Activated CD8-positive, alpha-beta T cell treated with anti-CD3 and anti-CD28 coated beads for 36 hours (primary cell): ENCODE measurements around the gene EBF4. TPM values are rescaled to one million over a fixed set of nuclear protein-coding genes. Genes with fewer than 3 reads are reported as not detected.
"Not testable (repeated sequence)": the region's sequence is repeated elsewhere in the genome, so short reads cannot be mapped to it uniquely, and the experiment has no call there.

ENCODE experiments used
- ATAC-seq: fragments of 200-7000 bp; cut with Tn5 transposase; one replicate; pipeline ENCODE4 v1.10.0; 2021; ENCODE audit warnings: mild to moderate bottlenecking, moderate library complexity
- CTCF ChIA-PET: fragments of 350-600 bp; sonication (Branson Sonifier 250); formaldehyde crosslinking; loops from one replicate; lab custom pipeline; 2021; ENCODE audit warnings: antibody characterized with exemption; lab: Charles Lee
- POLR2A ChIA-PET: fragments of 350-600 bp; sonication (Branson Sonifier 250); formaldehyde crosslinking; loops from one replicate; lab custom pipeline; 2021; ENCODE audit warnings: antibody characterized with exemption; lab: Charles Lee
- DNase-seq: peaks from one replicate; pipeline ENCODE4 v3.0.0-alpha.2; 2020
- H3K27ac Mint-ChIP-seq: one replicate; pipeline ENCODE4 v1.8.0; 2021; ENCODE audit warnings: mild to moderate bottlenecking, mixed read lengths
- H3K27me3 Mint-ChIP-seq: one replicate; pipeline ENCODE4 v1.8.0; 2021; ENCODE audit warnings: mixed read lengths
- H3K36me3 Mint-ChIP-seq: one replicate; pipeline ENCODE4 v1.8.0; 2021; ENCODE audit warnings: low read depth, mixed read lengths
- H3K4me1 Mint-ChIP-seq: one replicate; pipeline ENCODE4 v1.8.0; 2021; ENCODE audit warnings: low read depth, mixed read lengths
- H3K4me3 Mint-ChIP-seq: one replicate; pipeline ENCODE4 v1.8.0; 2021; ENCODE audit warnings: mild to moderate bottlenecking, moderate library complexity, mixed read lengths
- H3K9me3 Mint-ChIP-seq: one replicate; pipeline ENCODE4 v1.8.0; 2021; ENCODE audit warnings: mixed read lengths
- CTCF ChIP-seq: fragments of 200-600 bp; IDR thresholded peaks from one replicate; pipeline ENCODE4 v1.8.0; 2022; ENCODE audit warnings: antibody characterized with exemption, mild to moderate bottlenecking
- intact Hi-C: fragments of 100-400 bp; cut with micrococcal nuclease; formaldehyde crosslinking; loops from one replicate; pipeline ENCODE4 v1.10.0; 2022
- total RNA-seq, 2 experiments: library from RNA; stranded (reverse); gene quantifications; one replicate each; pipeline ENCODE4 v1.2.3, GENCODE V29; 2021

EBF4 gene
- total RNA-seq, 2 experiments from 2014 or later: 1.1 to 1.2 TPM

- intact Hi-C loops: no loop called here
- ChIA-PET CTCF (interaction anchor here (3.3 kb wide), 1 partner anchor 16 kb away, joined by 14 read pairs; no protein-coding TSS in a partner anchor), POLR2A (interaction anchor here (0.6 kb wide), 1 partner anchor 397 kb away, joined by 3 read pairs; no protein-coding TSS in a partner anchor)
- H3K4me3 Mint-ChIP-seq: no peak overlapping the region
- no peaks in the 10 kb centered on the region for H3K36me3 Mint-ChIP-seq
- TF ChIP-seq CTCF: no peak
- peaks cover 7% of the 10 kb centered on the region for H3K27me3 Mint-ChIP-seq
- peaks cover 7% of the 10 kb centered on the region for H3K4me1 Mint-ChIP-seq
- no peak overlapping the region for H3K27ac Mint-ChIP-seq
- no peak for ATAC-seq
- DNase-seq: no peak
- no peaks in the 10 kb centered on the region for H3K9me3 Mint-ChIP-seq
Observed at GRCh38 chr20:2768632-2769015, 76.0 kb downstream of the EBF4 start.

GRCh38 chr20:2770091-2770490, 77.5 kb downstream of the EBF4 start:
- H3K27ac Mint-ChIP-seq, H3K4me1 Mint-ChIP-seq, CTCF ChIA-PET, intact Hi-C loops, H3K9me3 Mint-ChIP-seq, H3K36me3 Mint-ChIP-seq, DNase-seq, POLR2A ChIA-PET, H3K4me3 Mint-ChIP-seq, ATAC-seq, H3K27me3 Mint-ChIP-seq: not testable (repeated sequence)

- Mint-ChIP-seq H3K36me3 (no peaks in the 10 kb centered on the region), H3K27ac (no peak overlapping the region), H3K9me3 (no peaks in the 10 kb centered on the region), H3K27me3 (peaks cover 8% of the 10 kb centered on the region), H3K4me1 (peaks cover 7% of the 10 kb centered on the region), H3K4me3 (no peak overlapping the region)
- DNase-seq (no peak), ATAC-seq (peak; percentile 30)
- intact Hi-C loops: no loop called here
- POLR2A ChIA-PET: no interaction called here
- CTCF ChIA-PET: interaction anchor here (0.9 to 1.3 kb wide), 2 partner anchors 29 to 30 kb away, joined by 3 read pairs; partner anchors contain the start of gene CPXM1
- TF ChIP-seq CTCF: no peak
Observed at GRCh38 chr20:2771631-2772080, 79.1 kb downstream of the EBF4 start.

DNA sequence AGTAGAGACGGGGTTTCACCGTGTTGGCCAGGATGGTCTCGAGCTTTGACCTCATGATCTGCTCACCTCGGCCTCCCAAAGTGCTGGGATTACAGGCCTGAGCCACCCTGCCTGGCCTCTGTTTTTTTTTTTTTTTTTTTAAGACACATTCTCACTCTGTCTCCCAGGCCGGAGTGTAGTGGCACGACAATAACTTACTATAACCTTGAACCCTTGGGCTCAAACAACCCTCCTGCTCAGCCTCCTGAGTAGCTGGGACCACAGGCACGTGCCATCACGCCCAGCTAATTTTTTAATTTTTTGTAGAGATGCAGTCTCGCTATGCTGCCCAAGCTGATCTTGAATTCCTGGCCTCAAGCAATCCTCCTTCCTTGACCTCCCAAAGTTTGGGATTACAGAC, 81.2 kb downstream of the EBF4 start:
- TF ChIP-seq CTCF: no peak
- ATAC-seq (no peak), DNase-seq (no peak)
- Mint-ChIP-seq H3K36me3 (no peaks in the 10 kb centered on the region), H3K27me3 (peaks cover 6% of the 10 kb centered on the region), H3K27ac (no peak overlapping the region), H3K4me1 (peaks cover 7% of the 10 kb centered on the region), H3K9me3 (no peaks in the 10 kb centered on the region), H3K4me3 (no peak overlapping the region)
- POLR2A ChIA-PET: no interaction called here
- CTCF ChIA-PET: interaction anchor here (1.1 to 1.7 kb wide), 3 partner anchors 14 to 61 kb away, joined by 3 to 4 read pairs (median 3); no protein-coding TSS in a partner anchor
- intact Hi-C loops: no loop called here

- ChIA-PET POLR2A (no interaction called here), CTCF (interaction anchor here (0.7 to 1.7 kb wide), 4 partner anchors 19 to 62 kb away, joined by 3 to 5 read pairs (median 4); no protein-coding TSS in a partner anchor)
- Mint-ChIP-seq H3K27ac (no peak overlapping the region), H3K9me3 (no peaks in the 10 kb centered on the region), H3K36me3 (no peaks in the 10 kb centered on the region), H3K4me3 (no peak overlapping the region), H3K27me3 (peaks cover 6% of the 10 kb centered on the region), H3K4me1 (peaks cover 7% of the 10 kb centered on the region)
- TF ChIP-seq CTCF: no peak
- no peak for DNase-seq
- ATAC-seq: no peak
- intact Hi-C loops: no loop called here
Observed at GRCh38 chr20:2775139-2775538, 82.6 kb downstream of the EBF4 start.
